GM12878 (cell line): ENCODE measurements around the gene SORCS2. TPM values are rescaled to one million over a fixed set of nuclear protein-coding genes. Genes with fewer than 3 reads are reported as not detected.

ENCODE experiments used
- ATAC-seq: fragments of 200-7000 bp; cut with Tn5 transposase; 3 replicates; pipeline ENCODE4 v1.9.1; 2020; ENCODE audit warnings: mild to moderate bottlenecking, moderate library complexity
- BruUV-seq: library from RNA; stranded (reverse); fragments of 400-500 nt; replicated peaks from 2 replicates; lab custom pipeline; 2021; lab: Mats Ljungman, UMichigan
- CTCF ChIA-PET: fragments of 300-600 bp; sonication (Branson Sonifier 250); formaldehyde crosslinking; extraction: SDS; loops from one replicate; lab custom pipeline; 2021; ENCODE audit warnings: inconsistent platforms; lab: Yijun Ruan, JAX
- POLR2A ChIA-PET: fragments of 350-600 bp; formaldehyde crosslinking; extraction: SDS; loops from one replicate; lab custom pipeline; 2021; ENCODE audit warnings: inconsistent platforms; lab: Charles Lee
- RAD21 ChIA-PET: fragments of 300-600 bp; sonication (Branson Sonifier 250); formaldehyde crosslinking; loops from one replicate; lab custom pipeline; 2023; ENCODE audit warnings: antibody characterized with exemption; ENCODE audit not compliant: unreplicated experiment; lab: Charles Lee
- SMC1A ChIA-PET: fragments of 300-600 bp; sonication (Branson Sonifier 250); formaldehyde crosslinking; loops from one replicate; lab custom pipeline; 2023; ENCODE audit not compliant: unreplicated experiment, uncharacterized antibody; lab: Charles Lee
- DNase-seq: peaks from one replicate; pipeline ENCODE4 v3.0.0-alpha.2; 2011; ENCODE audit warnings: low read depth, low spot score
- FAIRE-seq: peaks from 3 replicates; lab custom pipeline; 2011; peaks lifted over from hg19 to GRCh38; lab: Jason Lieb, UNC
- H2AFZ ChIP-seq: 2 replicates; pipeline ENCODE4 v1.6.0; 2011; ENCODE audit warnings: low read depth, low read length, control low read depth; ENCODE audit not compliant: control insufficient read depth
- H3K27ac ChIP-seq: 2 replicates; pipeline ENCODE4 v1.5.1; 2011; ENCODE audit warnings: control low read depth; ENCODE audit not compliant: control insufficient read depth, insufficient read depth
- H3K27me3 ChIP-seq, 2 experiments: replicated peaks in 1 of 2; 2 replicates each; pipeline versions ENCODE4 v1.6.0 to v1.6.1; 2011; ENCODE audit warnings: low read length in 1 of 2; ENCODE audit not compliant: control insufficient read depth in 2 of 2, insufficient read depth in 2 of 2
- H3K36me3 ChIP-seq, 2 experiments: 2 replicates each; pipeline ENCODE4 v1.5.1; 2011; ENCODE audit warnings: low read length in 1 of 2; ENCODE audit not compliant: control insufficient read depth in 2 of 2, insufficient read depth in 2 of 2
- H3K4me1 ChIP-seq: 2 replicates; pipeline ENCODE4 v1.6.1; 2011; ENCODE audit warnings: mild to moderate bottlenecking, low read length, moderate library complexity, mixed read lengths; ENCODE audit not compliant: control insufficient read depth, insufficient read depth
- H3K4me2 ChIP-seq: 2 replicates; pipeline ENCODE4 v1.6.0; 2011; ENCODE audit warnings: control low read depth; ENCODE audit not compliant: control insufficient read depth, insufficient read depth
- H3K4me3 ChIP-seq: fragments of 200-600 bp; sonication (generic); 2 replicates; pipeline ENCODE4 v1.5.1; 2016
- H3K79me2 ChIP-seq: 2 replicates; pipeline ENCODE4 v1.6.0; 2011; ENCODE audit warnings: low read length; ENCODE audit not compliant: control insufficient read depth, insufficient read depth
- H3K9ac ChIP-seq: 2 replicates; pipeline ENCODE4 v1.8.0; 2011; ENCODE audit warnings: low read length, control low read depth, mixed read lengths; ENCODE audit not compliant: control insufficient read depth, insufficient read depth
- H3K9me3 ChIP-seq: replicated peaks from 3 replicates; pipeline ENCODE4 v1.5.1; 2011; ENCODE audit warnings: mild to moderate bottlenecking, low read length; ENCODE audit not compliant: control insufficient read depth, insufficient read depth
- H4K20me1 ChIP-seq: 2 replicates; pipeline ENCODE4 v1.6.0; 2011; ENCODE audit not compliant: control insufficient read depth, insufficient read depth
- FOXM1 ChIP-seq: IDR thresholded peaks from 2 replicates; pipeline ENCODE4 v1.6.1; 2012; ENCODE audit warnings: low read depth, mild to moderate bottlenecking, inconsistent platforms, low read length, moderate library complexity
- GATAD2B ChIP-seq: fragments of 450-650 bp; conservative IDR thresholded peaks from 2 replicates; pipeline ENCODE4 v1.6.1; 2017; ENCODE audit warnings: low read depth, mild to moderate bottlenecking, moderate library complexity
- LARP7 ChIP-seq: fragments of 450-650 bp; IDR thresholded peaks from 2 replicates; pipeline ENCODE4 v1.6.1; 2017; ENCODE audit warnings: mild to moderate bottlenecking
- MTA2 ChIP-seq: fragments of 450-650 bp; IDR thresholded peaks from 2 replicates; pipeline ENCODE4 v1.6.1; 2016; ENCODE audit warnings: low read depth, mild to moderate bottlenecking, moderate library complexity
- MYC ChIP-seq: IDR thresholded peaks from 2 replicates; pipeline ENCODE4 v1.6.1; 2011; ENCODE audit warnings: mild to moderate bottlenecking, low read length, moderate library complexity, inconsistent platforms; ENCODE audit not compliant: insufficient read depth, insufficient replicate concordance, insufficient read length, severe bottlenecking
- NR2C2 ChIP-seq: IDR thresholded peaks from 2 replicates; pipeline ENCODE4 v1.6.1; 2011; ENCODE audit warnings: borderline replicate concordance, low read depth; ENCODE audit not compliant: control insufficient read depth, insufficient read length
- SRF ChIP-seq, 2 experiments: IDR thresholded peaks; 2 replicates each; pipeline ENCODE4 v1.6.1; 2011; ENCODE audit warnings: low read depth in 2 of 2, low read length in 2 of 2, mild to moderate bottlenecking in 1 of 2, moderate library complexity in 1 of 2
- STAT3 ChIP-seq: IDR thresholded peaks from 2 replicates; pipeline ENCODE4 v1.6.1; 2011; ENCODE audit warnings: low read depth, low read length, improper control_type of control experiment
- TBL1XR1 ChIP-seq: IDR thresholded peaks from 2 replicates; pipeline ENCODE4 v1.6.1; 2012; ENCODE audit warnings: low read depth, low read length, improper control_type of control experiment
- YY1 ChIP-seq: IDR thresholded peaks from 2 replicates; pipeline ENCODE4 v1.6.1; 2011; ENCODE audit warnings: low read depth, mild to moderate bottlenecking, low read length
- WGBS: methylation state at CpG from one replicate; pipeline ENCODE4 v1.1.6; 2016; ENCODE audit warnings: low lambda C conversion rate; ENCODE audit not compliant: insufficient replicate concordance, insufficient coverage; ENCODE audit errors: missing lambda C conversion rate; 5-methylcytosine and 5-hydroxymethylcytosine counted together
- in situ Hi-C: fragments of 300-500 bp; cut with MboI; formaldehyde crosslinking; loops from 9 replicates; pipeline ENCODE4 v1.14.3; 2018; ENCODE audit warnings: mixed read lengths
- intact Hi-C: fragments of 100-400 bp; cut with micrococcal nuclease; formaldehyde crosslinking; loops from one replicate; pipeline ENCODE4 v1.14.2; 2022; ENCODE audit not compliant: unreplicated experiment
- polyA plus RNA-seq, 11 experiments: library from polyadenylated mRNA; depleted of rRNA in 4 of 11; unstranded in 6 of 11; stranded (reverse) in 5 of 11; fragments of >200 nt; fragmentation: Nextera tagmentation in 4 of 11; fragmentation: Illumina TruSeq in 1 of 11; extraction: Ambion mirVana in 4 of 11; extraction: Trizol in 1 of 11; gene quantifications; 1 replicate in 1 of 11; 2 replicates in 10 of 11; pipeline versions ENCODE4 v1.2.1 to v1.2.3, GENCODE V29; 2011 to 2016; ENCODE audit warnings: inconsistent platforms in 2 of 11, missing spikeins in 2 of 11, low read depth in 1 of 11
- total RNA-seq, 4 experiments: library from RNA; depleted of rRNA in 3 of 4; stranded (reverse); fragments of >200 nt in 3 of 4; fragmentation: Illumina TruSeq in 1 of 4; extraction: Trizol in 1 of 4; gene quantifications; 2 replicates each; pipeline versions ENCODE4 v1.2.1 to v1.2.3, GENCODE V29; 2013 to 2021
- TF ChIP-seq, protein P1 (sequence below): IDR thresholded peaks from 2 replicates; pipeline ENCODE4 v1.6.1; 2011; ENCODE audit warnings: low read depth, low read length, improper control_type of control experiment, borderline replicate concordance
- TF ChIP-seq, protein P2 (sequence below): IDR thresholded peaks from 2 replicates; pipeline ENCODE4 v1.6.1; 2012; ENCODE audit warnings: low read length, inconsistent platforms

Gene SORCS2
- total and polyA plus RNA-seq, 10 of the 15 experiments (the other 5 are each of a cell fraction or from before 2014, with no cell fraction given), result 0.01 to 0.15 (median 0.05) TPM; not detected in 5

DNA sequence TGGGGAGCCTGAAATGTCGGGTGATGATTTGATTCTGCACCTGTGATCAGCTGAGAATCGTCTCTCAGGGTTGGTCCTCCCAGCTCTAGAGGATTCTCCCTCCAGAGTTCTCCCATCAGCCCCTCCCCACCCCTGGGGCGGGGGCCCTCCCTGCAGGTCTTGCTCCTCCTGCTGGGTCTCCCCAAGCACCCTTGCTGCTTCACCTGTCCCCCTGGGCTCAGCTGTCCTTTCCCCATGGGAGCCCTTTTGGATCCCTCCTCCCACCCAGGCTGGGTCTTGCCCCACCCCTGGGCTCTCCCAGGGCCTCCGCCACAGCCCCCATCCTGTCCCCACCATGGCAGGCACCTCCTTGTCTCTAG is 220.2 kb downstream of the SORCS2 start:
- H3K27me3 ChIP-seq, result no peaks in the 10 kb centered on the region; a peak in 1 of 4 replicates
- TF ChIP-seq SRF (IDR thresholded peaks at IDR 0.05; ENCODE audit: low read depth in 2 of 2, low read length in 2 of 2), result no peak
- no peak for TF ChIP-seq LARP7
- TF ChIP-seq MYC, result no peak
- TF ChIP-seq STAT3, result no peak
- TF ChIP-seq FOXM1, result no peak
- TF ChIP-seq, protein P1, sequence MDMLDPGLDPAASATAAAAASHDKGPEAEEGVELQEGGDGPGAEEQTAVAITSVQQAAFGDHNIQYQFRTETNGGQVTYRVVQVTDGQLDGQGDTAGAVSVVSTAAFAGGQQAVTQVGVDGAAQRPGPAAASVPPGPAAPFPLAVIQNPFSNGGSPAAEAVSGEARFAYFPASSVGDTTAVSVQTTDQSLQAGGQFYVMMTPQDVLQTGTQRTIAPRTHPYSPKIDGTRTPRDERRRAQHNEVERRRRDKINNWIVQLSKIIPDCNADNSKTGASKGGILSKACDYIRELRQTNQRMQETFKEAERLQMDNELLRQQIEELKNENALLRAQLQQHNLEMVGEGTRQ, result no peak
- no peak for TF ChIP-seq TBL1XR1
- TF ChIP-seq GATAD2B, result no peak
- TF ChIP-seq NR2C2, result no peak
- no peak for TF ChIP-seq MTA2
- TF ChIP-seq, protein P2, sequence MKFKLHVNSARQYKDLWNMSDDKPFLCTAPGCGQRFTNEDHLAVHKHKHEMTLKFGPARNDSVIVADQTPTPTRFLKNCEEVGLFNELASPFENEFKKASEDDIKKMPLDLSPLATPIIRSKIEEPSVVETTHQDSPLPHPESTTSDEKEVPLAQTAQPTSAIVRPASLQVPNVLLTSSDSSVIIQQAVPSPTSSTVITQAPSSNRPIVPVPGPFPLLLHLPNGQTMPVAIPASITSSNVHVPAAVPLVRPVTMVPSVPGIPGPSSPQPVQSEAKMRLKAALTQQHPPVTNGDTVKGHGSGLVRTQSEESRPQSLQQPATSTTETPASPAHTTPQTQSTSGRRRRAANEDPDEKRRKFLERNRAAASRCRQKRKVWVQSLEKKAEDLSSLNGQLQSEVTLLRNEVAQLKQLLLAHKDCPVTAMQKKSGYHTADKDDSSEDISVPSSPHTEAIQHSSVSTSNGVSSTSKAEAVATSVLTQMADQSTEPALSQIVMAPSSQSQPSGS, result no peak
- no peak for TF ChIP-seq YY1
- H3K4me1 ChIP-seq, result no peaks in the 10 kb centered on the region
- ChIA-PET SMC1A (no interaction called here), CTCF (no interaction called here), RAD21 (no interaction called here), POLR2A (no interaction called here)
- H3K4me2 ChIP-seq, result no peak overlapping the region
- FAIRE-seq, result no peak
- in situ Hi-C loops (no loop called here), intact Hi-C loops (no loop called here)
- no peak overlapping the region for H2AFZ ChIP-seq
- H3K9me3 ChIP-seq, result no peaks in the 10 kb centered on the region; the same call in 2 of the 3 replicates
- 3% methylated on average over 3 of the region's 4 CpGs for WGBS
- no peaks in the 10 kb centered on the region for H3K36me3 ChIP-seq
- no peaks in the 10 kb centered on the region for H4K20me1 ChIP-seq
- H3K79me2 ChIP-seq, result no peaks in the 10 kb centered on the region
- H3K4me3 ChIP-seq, result no peak overlapping the region
- no peak overlapping the region for H3K9ac ChIP-seq
- H3K27ac ChIP-seq, result no peak overlapping the region
- no peak for ATAC-seq
- no peak for DNase-seq
- no TSS peak for BruUV-seq
